ENCODE data around the gene RDH5. TPM values are rescaled to one million over a fixed set of nuclear protein-coding genes. Genes with fewer than 3 reads are reported as not detected.

RDH5 gene
- total and polyA plus RNA-seq, 4 donors = 9.2 to 61.7 (median 29.2) TPM

GRCh38 chr12:55726971-55727370 is 6.8 kb downstream of the RDH5 start:
- WGBS = 66% methylated on average over 10 of the region's 10 CpGs
- Histone ChIP-seq H3K4me1 (ENCODE audit: control insufficient read depth in 4 of 4, insufficient read depth in 4 of 4, low read length in 3 of 4) (peaks cover 5 to 48% (median 31%) of the 10 kb centered on the region in 4 donors), H3K9me3 (ENCODE audit: control insufficient read depth in 4 of 4, low read length in 3 of 4) (no peaks in the 10 kb centered on the region), H3K27ac (ENCODE audit: low read depth in 1 of 2, low read length in 2 of 2) (peak overlapping the region; percentile 93 to 96), H3K4me3 (ENCODE audit: low read depth in 1 of 3, low read length in 3 of 3) (peak overlapping the region in 2 of 3 donors; percentile 55 to 84), H3K36me3 (ENCODE audit: control insufficient read depth in 4 of 4, insufficient read depth in 3 of 4, low read depth in 1 of 4, low read length in 3 of 4) (peaks cover 0 to 17% (median 9%) of the 10 kb centered on the region in 4 donors), H3K9ac (ENCODE audit: low read depth in 1 of 2, low read length in 2 of 2) (peak overlapping the region in 1 of 2 donors; percentile 36), H3K27me3 (ENCODE audit: control insufficient read depth in 4 of 4, insufficient read depth in 4 of 4, low read length in 3 of 4) (no peaks in the 10 kb centered on the region)
- no peak for TF ChIP-seq ATF3 (IDR thresholded peaks at IDR 0.05)
- no peak for TF ChIP-seq CTCF (IDR thresholded peaks at IDR 0.05; ENCODE audit: low read depth, low read length, missing input control)
- TF ChIP-seq JUND (IDR thresholded peaks at IDR 0.05) = no peak
- no peak for TF ChIP-seq RXRA (IDR thresholded peaks at IDR 0.05)
- TF ChIP-seq MAX (IDR thresholded peaks at IDR 0.05) = no peak
- TF ChIP-seq EGR1 (IDR thresholded peaks at IDR 0.05; ENCODE audit: low read depth in 2 of 2) = no peak
- no peak for TF ChIP-seq TAF1 (conservative IDR thresholded peaks at IDR 0.05)
- TF ChIP-seq FOXA2 (IDR thresholded peaks at IDR 0.05) = no peak
- TF ChIP-seq RAD21 (IDR thresholded peaks at IDR 0.05) = no peak
- no peak for TF ChIP-seq ZBTB33 (IDR thresholded peaks at IDR 0.05)
- DNase-seq (ENCODE audit: low spot score) = no peak

GRCh38 chr12:55727643-55728185 is 7.5 kb downstream of the RDH5 start:
- 27% methylated on average over 9 of the region's 9 CpGs for WGBS
- peaks cover 5 to 47% (median 31%) of the 10 kb centered on the region in 4 donors for H3K4me1 ChIP-seq (ENCODE audit: control insufficient read depth in 4 of 4, insufficient read depth in 4 of 4, low read length in 3 of 4)
- DNase-seq (ENCODE audit: low spot score) = peak; percentile 59
- no peaks in the 10 kb centered on the region for H3K9me3 ChIP-seq (ENCODE audit: control insufficient read depth in 4 of 4, low read length in 3 of 4)
- H3K4me3 ChIP-seq (ENCODE audit: low read depth in 1 of 3, low read length in 3 of 3) = peak overlapping the region; percentile 55 to 88 (median 84)
- H3K27ac ChIP-seq (ENCODE audit: low read depth in 1 of 2, low read length in 2 of 2) = peak overlapping the region; percentile 93 to 96
- peak overlapping the region; percentile 67 to 86 for H3K9ac ChIP-seq (ENCODE audit: low read depth in 1 of 2, low read length in 2 of 2)
- TF ChIP-seq FOXA1 (IDR thresholded peaks at IDR 0.05) = no peak
- TF ChIP-seq HNF4A (conservative IDR thresholded peaks at IDR 0.05) = no peak
- TF ChIP-seq FOXA2 (IDR thresholded peaks at IDR 0.05) = no peak
- H3K36me3 ChIP-seq (ENCODE audit: control insufficient read depth in 4 of 4, insufficient read depth in 3 of 4, low read depth in 1 of 4, low read length in 3 of 4) = peaks cover 0 to 17% (median 9%) of the 10 kb centered on the region in 4 donors
- no peaks in the 10 kb centered on the region for H3K27me3 ChIP-seq (ENCODE audit: control insufficient read depth in 4 of 4, insufficient read depth in 4 of 4, low read length in 3 of 4)

GRCh38 chr12:55728186-55728938 is 8.2 kb downstream of the RDH5 start:
- Histone ChIP-seq H3K4me3 (ENCODE audit: low read depth in 1 of 3, low read length in 3 of 3) (peak overlapping the region; percentile 55 to 88 (median 84)), H3K4me1 (ENCODE audit: control insufficient read depth in 4 of 4, insufficient read depth in 4 of 4, low read length in 3 of 4) (peaks cover 5 to 41% (median 28%) of the 10 kb centered on the region in 4 donors), H3K36me3 (ENCODE audit: control insufficient read depth in 4 of 4, insufficient read depth in 3 of 4, low read depth in 1 of 4, low read length in 3 of 4) (peaks cover 0 to 17% (median 9%) of the 10 kb centered on the region in 4 donors), H3K9me3 (ENCODE audit: control insufficient read depth in 4 of 4, low read length in 3 of 4) (no peaks in the 10 kb centered on the region), H3K9ac (ENCODE audit: low read depth in 1 of 2, low read length in 2 of 2) (peak overlapping the region; percentile 67 to 86), H3K27me3 (ENCODE audit: control insufficient read depth in 4 of 4, insufficient read depth in 4 of 4, low read length in 3 of 4) (no peaks in the 10 kb centered on the region), H3K27ac (ENCODE audit: low read depth in 1 of 2, low read length in 2 of 2) (peak overlapping the region; percentile 93 to 96)
- peak; percentile 63 for DNase-seq (ENCODE audit: low spot score)
- peak in 1 of 2 donors; percentile 19 for TF ChIP-seq GABPA (IDR thresholded peaks at IDR 0.05 in 1 of 2, conservative IDR thresholded peaks at IDR 0.05 in 1 of 2)
- peak; percentile 27 for TF ChIP-seq YY1 (IDR thresholded peaks at IDR 0.05)
- TF ChIP-seq ATF3 (IDR thresholded peaks at IDR 0.05) = no peak
- under 1% methylated on average over 61 of the region's 61 CpGs for WGBS

Measured in liver (tissue), 9 donors.